ENCODE measurements around the gene UBE2Z. TPM values are rescaled to one million over a fixed set of nuclear protein-coding genes. Genes with fewer than 3 reads are reported as not detected.
A peak's percentile ranks its signal among the peaks of the same experiment; 100 is the strongest.

The UBE2Z gene
- total and polyA plus RNA-seq, 2 of the 13 experiments (the other 11 are each of a cell fraction or from before 2014, with no cell fraction given), result 63.2 to 122 TPM

DNA sequence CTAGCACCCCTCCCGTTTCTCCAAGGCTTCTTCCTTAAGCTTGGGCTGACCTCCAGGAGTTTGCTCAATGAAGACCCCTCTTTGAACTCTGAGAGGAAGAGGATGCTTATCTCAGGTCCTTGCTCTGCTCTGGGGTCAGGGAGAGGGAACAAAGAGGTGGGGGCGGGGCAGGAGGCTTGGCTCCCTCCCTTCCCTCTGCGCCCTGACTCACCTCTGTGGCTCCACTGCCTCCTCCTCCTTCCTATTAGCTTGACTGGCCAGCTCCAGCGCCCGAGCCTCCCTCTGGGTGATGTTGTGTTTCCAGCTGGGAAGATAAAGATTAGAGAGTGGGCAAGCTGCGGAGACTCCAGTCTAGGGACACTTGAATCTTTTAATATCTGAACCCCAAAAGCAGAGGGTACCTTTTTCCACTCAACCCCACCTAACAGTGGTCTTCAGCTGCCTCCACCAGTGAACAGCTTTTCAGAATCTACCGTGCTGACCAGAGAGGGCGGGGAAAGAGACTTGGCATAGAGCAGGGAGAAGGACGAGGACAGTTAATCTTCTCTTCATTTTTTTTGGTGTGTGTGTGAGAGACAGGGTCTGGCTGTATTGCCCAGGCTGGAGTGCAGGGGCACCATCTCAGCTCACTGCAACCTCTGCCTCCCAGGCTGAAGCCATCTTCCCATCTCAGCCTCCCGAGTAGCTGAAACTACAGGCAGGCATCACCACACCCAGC lies 53.5 kb downstream of the UBE2Z start (continued):
- TF ChIP-seq ZNF782 (CRISPR knock-in tag; IDR thresholded peaks at IDR 0.05; ENCODE audit: borderline replicate concordance) (no peak), ATF1 (CRISPR knock-in tag; IDR thresholded peaks at IDR 0.05) (no peak), ZNF234 (CRISPR knock-in tag; conservative IDR thresholded peaks at IDR 0.05) (no peak), PAWR (CRISPR knock-in tag; IDR thresholded peaks at IDR 0.05; ENCODE audit: borderline replicate concordance) (no peak), ZNF382 (CRISPR knock-in tag; IDR thresholded peaks at IDR 0.05; ENCODE audit: borderline replicate concordance) (no peak), MBNL3 (CRISPR knock-in tag; conservative IDR thresholded peaks at IDR 0.05) (no peak), SALL2 (CRISPR knock-in tag; IDR thresholded peaks at IDR 0.05) (peak; percentile 31; the same call in 1 of the 2 replicates), ZNF724P (CRISPR knock-in tag; IDR thresholded peaks at IDR 0.05; ENCODE audit: borderline replicate concordance) (no peak), ZNF343 (CRISPR knock-in tag; IDR thresholded peaks at IDR 0.05) (0 out of 2 replicates have a peak, but pooled peaks have one; percentile 33), BCL6 (CRISPR knock-in tag; IDR thresholded peaks at IDR 0.05) (no peak; the same call in 1 of the 2 replicates), ZNF549 (CRISPR knock-in tag; IDR thresholded peaks at IDR 0.05) (no peak)
- TF ChIP-seq, protein P1, sequence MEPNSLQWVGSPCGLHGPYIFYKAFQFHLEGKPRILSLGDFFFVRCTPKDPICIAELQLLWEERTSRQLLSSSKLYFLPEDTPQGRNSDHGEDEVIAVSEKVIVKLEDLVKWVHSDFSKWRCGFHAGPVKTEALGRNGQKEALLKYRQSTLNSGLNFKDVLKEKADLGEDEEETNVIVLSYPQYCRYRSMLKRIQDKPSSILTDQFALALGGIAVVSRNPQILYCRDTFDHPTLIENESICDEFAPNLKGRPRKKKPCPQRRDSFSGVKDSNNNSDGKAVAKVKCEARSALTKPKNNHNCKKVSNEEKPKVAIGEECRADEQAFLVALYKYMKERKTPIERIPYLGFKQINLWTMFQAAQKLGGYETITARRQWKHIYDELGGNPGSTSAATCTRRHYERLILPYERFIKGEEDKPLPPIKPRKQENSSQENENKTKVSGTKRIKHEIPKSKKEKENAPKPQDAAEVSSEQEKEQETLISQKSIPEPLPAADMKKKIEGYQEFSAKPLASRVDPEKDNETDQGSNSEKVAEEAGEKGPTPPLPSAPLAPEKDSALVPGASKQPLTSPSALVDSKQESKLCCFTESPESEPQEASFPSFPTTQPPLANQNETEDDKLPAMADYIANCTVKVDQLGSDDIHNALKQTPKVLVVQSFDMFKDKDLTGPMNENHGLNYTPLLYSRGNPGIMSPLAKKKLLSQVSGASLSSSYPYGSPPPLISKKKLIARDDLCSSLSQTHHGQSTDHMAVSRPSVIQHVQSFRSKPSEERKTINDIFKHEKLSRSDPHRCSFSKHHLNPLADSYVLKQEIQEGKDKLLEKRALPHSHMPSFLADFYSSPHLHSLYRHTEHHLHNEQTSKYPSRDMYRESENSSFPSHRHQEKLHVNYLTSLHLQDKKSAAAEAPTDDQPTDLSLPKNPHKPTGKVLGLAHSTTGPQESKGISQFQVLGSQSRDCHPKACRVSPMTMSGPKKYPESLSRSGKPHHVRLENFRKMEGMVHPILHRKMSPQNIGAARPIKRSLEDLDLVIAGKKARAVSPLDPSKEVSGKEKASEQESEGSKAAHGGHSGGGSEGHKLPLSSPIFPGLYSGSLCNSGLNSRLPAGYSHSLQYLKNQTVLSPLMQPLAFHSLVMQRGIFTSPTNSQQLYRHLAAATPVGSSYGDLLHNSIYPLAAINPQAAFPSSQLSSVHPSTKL (CRISPR knock-in tag; IDR thresholded peaks at IDR 0.05), result peak; percentile 51

All from HepG2 (cell line).